H9 (cell line): ENCODE data around the gene ATP8A2. TPM values are rescaled to one million over a fixed set of nuclear protein-coding genes. Genes with fewer than 3 reads are reported as not detected.

Experiments used
- DNase-seq: peaks from one replicate; pipeline ENCODE4 v3.0.0-alpha.2; 2017
- H2AFZ ChIP-seq: one replicate; pipeline ENCODE4 v1.6.1; 2013; ENCODE audit warnings: mild to moderate bottlenecking, low read length, control low read depth, moderate library complexity
- H2AK5ac ChIP-seq: 2 replicates; pipeline ENCODE4 v1.6.1; 2013; ENCODE audit warnings: low read length, control low read depth, mixed read lengths; ENCODE audit not compliant: insufficient read length
- H2BK120ac ChIP-seq: one replicate; pipeline ENCODE4 v1.6.1; 2013; ENCODE audit warnings: low read depth, mild to moderate bottlenecking, low read length, control low read depth, inconsistent platforms; ENCODE audit not compliant: poor library complexity, severe bottlenecking
- H2BK12ac ChIP-seq: 2 replicates; pipeline ENCODE4 v1.6.1; 2013; ENCODE audit warnings: low read length, control low read depth, mixed read lengths, low read depth; ENCODE audit not compliant: insufficient read length
- H2BK15ac ChIP-seq: 2 replicates; pipeline ENCODE4 v1.6.1; 2013; ENCODE audit warnings: low read depth, low read length, control low read depth
- H2BK20ac ChIP-seq: one replicate; pipeline ENCODE4 v1.6.1; 2013; ENCODE audit warnings: low read depth, mild to moderate bottlenecking, low read length, control low read depth, inconsistent platforms; ENCODE audit not compliant: poor library complexity, severe bottlenecking
- H2BK5ac ChIP-seq: 2 replicates; pipeline ENCODE4 v1.6.1; 2013; ENCODE audit warnings: low read length, control low read depth, mixed read lengths; ENCODE audit not compliant: insufficient read length
- H3K14ac ChIP-seq: 2 replicates; pipeline ENCODE4 v1.6.1; 2013; ENCODE audit warnings: low read length, control low read depth; ENCODE audit not compliant: insufficient read depth
- H3K18ac ChIP-seq: 2 replicates; pipeline ENCODE4 v1.6.1; 2013; ENCODE audit warnings: low read depth, mild to moderate bottlenecking, mixed read lengths, low read length, control low read depth; ENCODE audit not compliant: insufficient read length
- H3K23ac ChIP-seq: 2 replicates; pipeline ENCODE4 v1.6.1; 2013; ENCODE audit warnings: low read length, control low read depth, mixed read lengths, low read depth; ENCODE audit not compliant: insufficient read length
- H3K23me2 ChIP-seq: 2 replicates; pipeline ENCODE4 v1.6.1; 2013; ENCODE audit warnings: low read depth, mild to moderate bottlenecking, mixed read lengths, low read length, control low read depth; ENCODE audit not compliant: insufficient read length, poor library complexity, severe bottlenecking
- H3K27ac ChIP-seq: 2 replicates; pipeline ENCODE4 v1.5.1; 2013; ENCODE audit warnings: low read length, control low read depth, mixed read lengths, low read depth; ENCODE audit not compliant: insufficient read length
- H3K27me3 ChIP-seq: 2 replicates; pipeline ENCODE4 v1.6.1; 2013; ENCODE audit warnings: low read length, control low read depth, inconsistent platforms; ENCODE audit not compliant: insufficient read depth
- H3K4ac ChIP-seq: 2 replicates; pipeline ENCODE4 v1.6.1; 2013; ENCODE audit warnings: low read depth, mild to moderate bottlenecking, control low read depth, inconsistent platforms, low read length, moderate library complexity
- H3K4me1 ChIP-seq: 2 replicates; pipeline ENCODE4 v1.6.1; 2013; ENCODE audit warnings: low read length, control low read depth, inconsistent platforms; ENCODE audit not compliant: insufficient read depth
- H3K4me2 ChIP-seq: 2 replicates; pipeline ENCODE4 v1.6.1; 2013; ENCODE audit warnings: low read length, control low read depth, mixed read lengths; ENCODE audit not compliant: insufficient read length, insufficient read depth
- H3K56ac ChIP-seq: 2 replicates; pipeline ENCODE4 v1.6.1; 2013; ENCODE audit warnings: low read depth, mild to moderate bottlenecking, mixed read lengths, low read length, control low read depth; ENCODE audit not compliant: insufficient read length
- H3K79me1 ChIP-seq: 2 replicates; pipeline ENCODE4 v1.6.1; 2013; ENCODE audit warnings: low read depth, mild to moderate bottlenecking, moderate library complexity, low read length, control low read depth, inconsistent platforms; ENCODE audit not compliant: insufficient read depth, poor library complexity, severe bottlenecking
- H3K79me2 ChIP-seq: 2 replicates; pipeline ENCODE4 v1.6.1; 2013; ENCODE audit warnings: low read length, control low read depth, inconsistent platforms; ENCODE audit not compliant: insufficient read depth
- H3K9ac ChIP-seq: 2 replicates; pipeline ENCODE4 v1.6.1; 2013; ENCODE audit warnings: low read length, control low read depth, mixed read lengths; ENCODE audit not compliant: insufficient read length; ENCODE audit errors: extremely low read depth
- H3K9me3 ChIP-seq: one replicate; pipeline ENCODE4 v1.6.1; 2013; ENCODE audit warnings: low read depth, low read length, inconsistent platforms; ENCODE audit not compliant: control insufficient read depth
- H3T11ph ChIP-seq: one replicate; pipeline ENCODE4 v1.6.1; 2013; ENCODE audit warnings: mild to moderate bottlenecking, low read length, control low read depth, inconsistent platforms
- H4K20me1 ChIP-seq: one replicate; pipeline ENCODE4 v1.6.1; 2013; ENCODE audit not compliant: control insufficient read depth, insufficient read length, insufficient read depth
- H4K5ac ChIP-seq: 2 replicates; pipeline ENCODE4 v1.6.1; 2013; ENCODE audit warnings: low read depth, mild to moderate bottlenecking, mixed read lengths, low read length, control low read depth; ENCODE audit not compliant: insufficient read length
- H4K8ac ChIP-seq: replicated peaks from 2 replicates; pipeline ENCODE4 v1.6.1; 2013; ENCODE audit warnings: low read length, control low read depth, mixed read lengths, low read depth; ENCODE audit not compliant: insufficient read length
- H4K91ac ChIP-seq: 2 replicates; pipeline ENCODE4 v1.6.1; 2013; ENCODE audit warnings: low read depth, mild to moderate bottlenecking, moderate library complexity, mixed read lengths, low read length, control low read depth; ENCODE audit not compliant: insufficient read length
- H3K27ac Mint-ChIP-seq, 3 experiments: 2 replicates in 2 of 3; 3 replicates in 1 of 3; pipeline ENCODE4 v1.8.0; 2020 to 2021; ENCODE audit warnings: mixed read lengths in 3 of 3, mild to moderate bottlenecking in 1 of 3, moderate library complexity in 1 of 3
- H3K27me3 Mint-ChIP-seq: 2 replicates; pipeline ENCODE4 v1.8.0; 2021; ENCODE audit warnings: low read depth, mild to moderate bottlenecking, moderate library complexity, mixed read lengths
- H3K36me3 Mint-ChIP-seq, 3 experiments: 2 replicates in 2 of 3; 3 replicates in 1 of 3; pipeline ENCODE4 v1.8.0; 2020 to 2021; ENCODE audit warnings: low read depth in 3 of 3, mixed read lengths in 3 of 3; ENCODE audit not compliant: insufficient read depth in 1 of 3
- H3K4me1 Mint-ChIP-seq, 2 experiments: 2 replicates each; pipeline ENCODE4 v1.8.0; 2020; ENCODE audit warnings: mixed read lengths in 2 of 2
- H3K4me3 Mint-ChIP-seq, 2 experiments: 2 replicates in 1 of 2; 3 replicates in 1 of 2; pipeline ENCODE4 v1.8.0; 2020 to 2021; ENCODE audit warnings: mild to moderate bottlenecking in 2 of 2, mixed read lengths in 2 of 2, moderate library complexity in 1 of 2
- H3K9me3 Mint-ChIP-seq, 2 experiments: 2 replicates in 1 of 2; 3 replicates in 1 of 2; pipeline ENCODE4 v1.8.0; 2020; ENCODE audit warnings: mild to moderate bottlenecking in 2 of 2, mixed read lengths in 2 of 2, moderate library complexity in 1 of 2
- WGBS: extraction: QIAGEN DNeasy Blood & Tissue Kit; methylation state at CpG from one replicate; pipeline ENCODE4 v1.1.7; 2013; ENCODE audit warnings: missing lambda C conversion rate, low lambda C conversion rate, mixed read lengths; ENCODE audit not compliant: insufficient read length; ENCODE audit errors: extremely low coverage; 5-methylcytosine and 5-hydroxymethylcytosine counted together
- total RNA-seq: library from RNA; stranded (reverse); gene quantifications from 2 replicates; pipeline ENCODE4 v1.2.1, GENCODE V29; 2021
- TF ChIP-seq, protein P1 (sequence below): fragments of 200-600 bp; sonication (generic); conservative IDR thresholded peaks from 3 replicates; pipeline ENCODE4 v1.8.0; 2021; ENCODE audit warnings: antibody characterized with exemption, mild to moderate bottlenecking

Gene ATP8A2
- total RNA-seq, 1 experiment from 2014 or later, result 18.2 TPM

DNA sequence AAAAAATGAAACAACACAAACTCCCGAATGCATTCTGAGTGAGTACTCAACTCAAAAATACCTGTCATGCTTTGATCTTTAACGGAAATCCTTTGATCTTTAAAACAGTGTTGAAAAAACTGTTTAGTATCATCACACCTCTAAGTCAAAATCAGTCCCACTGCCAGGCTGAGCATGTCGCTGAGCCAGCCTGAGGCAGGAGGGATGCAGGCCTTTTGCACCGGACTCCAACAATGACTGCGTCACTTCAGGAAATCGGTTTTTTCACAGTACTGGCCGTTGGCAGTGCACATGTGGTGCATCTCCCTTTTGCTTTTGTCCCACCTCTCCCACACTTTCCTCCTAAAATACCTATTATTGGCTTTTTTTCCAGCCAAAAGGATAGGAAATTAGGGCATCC lies 601.8 kb downstream of the ATP8A2 start:
- no peak overlapping the region for H3K27ac ChIP-seq
- H3K23ac ChIP-seq, result no peak overlapping the region
- H3K79me1 ChIP-seq, result no peaks in the 10 kb centered on the region
- H3K18ac ChIP-seq, result no peak overlapping the region
- no peak overlapping the region for H3T11ph ChIP-seq
- H3K23me2 ChIP-seq, result no peaks in the 10 kb centered on the region
- H2BK15ac ChIP-seq, result no peak overlapping the region
- H3K36me3 Mint-ChIP-seq, result peaks cover 0 to 5% (median 2%) of the 10 kb centered on the region in 3 experiments; a peak in 4 of 7 replicates
- no peak overlapping the region for H4K91ac ChIP-seq
- no peak overlapping the region for H2BK12ac ChIP-seq
- H4K8ac ChIP-seq, result no peak overlapping the region
- peaks cover 2% of the 10 kb centered on the region for H3K27me3 Mint-ChIP-seq
- no peak overlapping the region for H2AK5ac ChIP-seq
- peak overlapping the region in 1 of 3 experiments; percentile 56; a peak in 1 of 7 replicates for H3K27ac Mint-ChIP-seq
- H3K4me2 ChIP-seq, result no peak overlapping the region
- peaks cover 57 to 76% of the 10 kb centered on the region in 2 experiments for H3K4me1 Mint-ChIP-seq
- no peaks in the 10 kb centered on the region for H3K79me2 ChIP-seq
- DNase-seq, result no peak
- H3K9me3 ChIP-seq, result no peaks in the 10 kb centered on the region
- no peak overlapping the region for H3K56ac ChIP-seq
- no peak overlapping the region for H2BK120ac ChIP-seq
- no CpG with 5 or more reads among the region's 7 CpGs for WGBS
- no peak overlapping the region for H2BK20ac ChIP-seq
- H3K9ac ChIP-seq, result no peak overlapping the region
- peaks cover 5% of the 10 kb centered on the region; the same call in 1 of the 2 replicates for H3K4me1 ChIP-seq
- no peak overlapping the region for H3K4me3 Mint-ChIP-seq
- TF ChIP-seq, protein P1, sequence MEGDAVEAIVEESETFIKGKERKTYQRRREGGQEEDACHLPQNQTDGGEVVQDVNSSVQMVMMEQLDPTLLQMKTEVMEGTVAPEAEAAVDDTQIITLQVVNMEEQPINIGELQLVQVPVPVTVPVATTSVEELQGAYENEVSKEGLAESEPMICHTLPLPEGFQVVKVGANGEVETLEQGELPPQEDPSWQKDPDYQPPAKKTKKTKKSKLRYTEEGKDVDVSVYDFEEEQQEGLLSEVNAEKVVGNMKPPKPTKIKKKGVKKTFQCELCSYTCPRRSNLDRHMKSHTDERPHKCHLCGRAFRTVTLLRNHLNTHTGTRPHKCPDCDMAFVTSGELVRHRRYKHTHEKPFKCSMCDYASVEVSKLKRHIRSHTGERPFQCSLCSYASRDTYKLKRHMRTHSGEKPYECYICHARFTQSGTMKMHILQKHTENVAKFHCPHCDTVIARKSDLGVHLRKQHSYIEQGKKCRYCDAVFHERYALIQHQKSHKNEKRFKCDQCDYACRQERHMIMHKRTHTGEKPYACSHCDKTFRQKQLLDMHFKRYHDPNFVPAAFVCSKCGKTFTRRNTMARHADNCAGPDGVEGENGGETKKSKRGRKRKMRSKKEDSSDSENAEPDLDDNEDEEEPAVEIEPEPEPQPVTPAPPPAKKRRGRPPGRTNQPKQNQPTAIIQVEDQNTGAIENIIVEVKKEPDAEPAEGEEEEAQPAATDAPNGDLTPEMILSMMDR, result no peak
- H3K4ac ChIP-seq, result no peak overlapping the region
- H3K14ac ChIP-seq, result no peak overlapping the region
- no peaks in the 10 kb centered on the region for H4K20me1 ChIP-seq
- H2BK5ac ChIP-seq, result no peak overlapping the region
- H2AFZ ChIP-seq, result no peak overlapping the region
- no peaks in the 10 kb centered on the region for H3K27me3 ChIP-seq
- H4K5ac ChIP-seq, result no peak overlapping the region
- H3K9me3 Mint-ChIP-seq, result no peaks in the 10 kb centered on the region; a peak in 1 of 5 replicates
